ENCODE measurements around the gene ENTHD1.
"Not testable (repeated sequence)": the region's sequence is repeated elsewhere in the genome, so short reads cannot be mapped to it uniquely, and the experiment has no call there.

Gene ENTHD1

DNA sequence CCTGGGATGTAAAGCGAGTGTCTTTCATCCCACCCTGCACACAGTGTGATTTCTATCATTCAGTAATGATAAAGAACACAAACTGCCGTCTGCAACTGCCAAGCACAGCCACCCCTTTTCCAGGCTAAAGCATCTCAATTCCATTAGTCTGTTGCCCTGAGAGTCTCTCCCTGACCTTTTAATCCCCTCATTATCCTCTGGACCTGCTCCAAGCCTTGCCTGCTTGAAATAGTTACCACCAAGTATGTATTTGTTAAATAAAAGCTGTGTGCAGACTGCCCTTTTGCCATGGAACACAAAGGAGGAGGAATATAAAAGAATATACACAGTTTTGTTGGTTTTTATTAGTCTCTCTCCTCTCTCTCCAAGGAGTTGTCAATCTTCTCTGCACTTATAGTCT is 20.3 kb upstream of the ENTHD1 start:
- peak overlapping the region; percentile 88 for H3K27ac Mint-ChIP-seq
- DNase-seq (ENCODE audit: low spot score in 2 of 2): no peak
- H3K36me3 Mint-ChIP-seq: peaks cover 19% of the 10 kb centered on the region
- no peaks in the 10 kb centered on the region for H3K9me3 Mint-ChIP-seq
- no peak for ATAC-seq
- peaks cover 87% of the 10 kb centered on the region for H3K4me1 Mint-ChIP-seq
- peak overlapping the region; percentile 72 for H3K4me3 Mint-ChIP-seq

DNA sequence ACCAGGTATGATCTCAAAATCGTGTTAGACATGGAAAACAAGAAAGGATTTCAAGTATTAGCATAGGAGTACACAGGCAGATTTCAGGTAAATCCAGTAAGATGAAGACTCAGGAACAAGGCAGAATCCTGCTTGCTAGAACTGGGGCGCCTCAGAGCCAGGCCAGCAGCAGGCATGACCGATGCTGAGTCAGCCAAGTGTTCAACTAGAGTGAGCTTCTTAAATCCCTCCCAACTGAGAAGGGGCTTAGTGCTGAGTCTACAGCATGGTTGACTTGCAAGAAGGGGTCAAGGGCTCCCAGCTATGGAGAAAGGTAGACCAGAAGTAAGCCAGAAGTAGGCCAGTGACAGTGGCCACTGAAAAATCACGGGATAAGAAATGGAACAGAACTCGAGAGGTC is 19.8 kb upstream of the ENTHD1 start:
- H3K36me3 Mint-ChIP-seq: peaks cover 18% of the 10 kb centered on the region
- DNase-seq (ENCODE audit: low spot score in 2 of 2) (no peak), ATAC-seq (peak; percentile 27)
- H3K27ac Mint-ChIP-seq: peak overlapping the region; percentile 88
- H3K4me3 Mint-ChIP-seq: peak overlapping the region; percentile 72
- H3K4me1 Mint-ChIP-seq: peaks cover 89% of the 10 kb centered on the region
- H3K9me3 Mint-ChIP-seq: no peaks in the 10 kb centered on the region

DNA sequence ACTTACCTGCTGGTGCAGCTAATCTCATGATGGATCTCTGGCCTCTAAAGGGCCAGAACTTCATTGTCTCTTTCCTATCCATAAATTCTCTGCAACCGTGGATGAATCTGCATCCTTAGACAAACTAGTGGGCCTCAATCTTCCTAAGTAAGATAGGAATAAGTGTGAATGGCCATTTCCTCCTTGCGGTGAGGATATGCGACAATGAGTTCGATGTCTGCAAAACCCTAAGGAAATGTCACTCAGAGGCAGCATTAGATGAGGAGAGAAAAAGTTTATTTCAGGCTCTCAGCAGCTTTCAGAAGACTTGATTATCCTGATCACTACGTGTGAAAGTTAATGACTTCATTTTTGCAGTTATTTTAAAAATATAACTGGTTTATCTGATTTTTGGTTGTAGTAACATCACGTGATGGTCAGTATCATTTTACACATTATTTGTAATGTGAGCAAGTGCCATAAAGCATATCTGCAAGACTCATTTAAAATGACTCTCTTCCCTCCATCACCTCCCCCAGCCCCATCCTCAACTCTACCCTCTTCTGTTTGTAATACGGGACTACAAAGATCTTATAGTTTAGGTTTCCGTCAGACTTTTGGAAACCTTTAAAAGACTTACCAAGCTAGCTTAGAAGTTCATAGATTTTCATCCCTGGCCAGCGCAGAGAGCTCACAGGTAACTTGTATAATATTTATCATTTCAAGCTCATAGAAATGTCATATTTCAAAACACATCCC is 17.5 kb upstream of the ENTHD1 start:
- Mint-ChIP-seq H3K27ac (peak overlapping the region; percentile 88), H3K9me3 (no peaks in the 10 kb centered on the region), H3K36me3 (peaks cover 26% of the 10 kb centered on the region), H3K4me3 (peak overlapping the region; percentile 72), H3K4me1 (peaks cover 78% of the 10 kb centered on the region)
- ATAC-seq (no peak), DNase-seq (ENCODE audit: low spot score in 2 of 2) (peak in 1 of 2 donors; percentile 54)

DNA sequence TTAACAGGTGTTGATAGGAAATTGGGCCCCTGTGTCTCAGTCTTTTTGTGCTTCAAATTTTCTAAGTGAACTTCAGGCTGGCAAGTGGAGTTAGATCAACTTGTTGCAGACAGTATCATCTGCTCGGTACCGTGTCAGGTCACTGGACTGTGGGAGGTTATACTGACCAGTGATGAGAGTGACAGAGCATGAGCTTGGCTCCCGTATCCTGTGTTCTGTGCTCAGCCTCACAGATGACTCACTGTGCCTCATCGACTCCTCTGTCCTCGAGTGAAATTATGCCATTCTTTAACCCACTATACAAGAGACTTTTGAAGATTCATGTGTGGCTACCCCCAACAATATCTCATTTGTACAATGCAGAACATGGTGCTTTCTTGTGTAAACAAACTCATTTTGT is 15.2 kb upstream of the ENTHD1 start:
- DNase-seq (ENCODE audit: low spot score in 2 of 2): peak in 1 of 2 donors; percentile 62
- Mint-ChIP-seq H3K27ac (peak overlapping the region; percentile 97), H3K4me3 (peak overlapping the region; percentile 72), H3K9me3 (no peaks in the 10 kb centered on the region), H3K4me1 (peaks cover 73% of the 10 kb centered on the region), H3K36me3 (peaks cover 35% of the 10 kb centered on the region)
- peak; percentile 77 for ATAC-seq

DNA sequence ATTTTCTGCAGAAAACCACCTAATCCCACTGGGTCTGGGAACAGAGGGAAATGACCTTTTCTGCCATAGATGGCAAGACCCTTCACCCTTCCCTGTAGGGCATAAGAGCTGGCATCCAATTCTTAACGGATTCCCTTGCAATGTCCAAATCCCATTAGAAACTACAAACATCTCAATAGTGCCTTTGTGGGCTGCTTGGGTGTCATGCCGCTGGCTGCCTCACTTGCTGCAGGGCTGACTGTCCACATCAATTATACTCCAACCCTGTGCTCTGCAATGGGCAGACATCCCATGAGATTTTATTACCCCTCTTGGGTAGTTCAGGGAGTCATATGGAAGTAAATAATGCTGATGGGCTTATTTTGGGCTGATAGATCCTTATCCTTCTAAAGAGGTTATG is 14.6 kb upstream of the ENTHD1 start:
- Mint-ChIP-seq H3K27ac (peak overlapping the region; percentile 97), H3K9me3 (no peaks in the 10 kb centered on the region), H3K4me3 (peak overlapping the region; percentile 72), H3K36me3 (peaks cover 35% of the 10 kb centered on the region), H3K4me1 (peaks cover 67% of the 10 kb centered on the region)
- ATAC-seq: peak; percentile 29
- DNase-seq (ENCODE audit: low spot score in 2 of 2): peak in 1 of 2 donors; percentile 58

DNA sequence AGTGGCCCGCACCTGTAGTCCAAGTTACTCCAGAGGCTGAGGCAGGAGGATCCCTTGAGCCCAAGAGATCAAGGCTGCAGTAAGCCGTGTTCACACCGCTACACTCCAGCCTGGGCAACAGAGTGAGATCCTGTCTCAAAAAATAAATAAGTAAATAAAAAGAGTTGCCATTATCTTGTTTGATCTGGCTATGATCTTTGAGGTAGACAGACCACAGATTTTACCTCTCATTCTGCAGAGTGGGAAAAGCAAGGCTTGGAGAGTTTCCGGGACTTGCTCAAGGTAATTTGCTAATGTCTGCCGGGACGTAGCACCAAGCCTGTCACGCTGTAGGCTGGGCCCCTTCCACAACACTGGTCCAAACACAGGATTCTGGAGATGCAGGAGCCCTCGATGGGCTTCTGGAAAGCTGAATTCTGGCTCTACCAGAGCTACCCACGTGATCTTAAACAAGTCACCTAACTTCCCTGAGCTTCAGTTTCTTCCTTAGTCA is 14.1 kb upstream of the ENTHD1 start:
- Mint-ChIP-seq H3K27ac (peak overlapping the region; percentile 97), H3K4me1 (peaks cover 62% of the 10 kb centered on the region), H3K9me3 (no peaks in the 10 kb centered on the region), H3K4me3 (peak overlapping the region; percentile 72), H3K36me3 (peaks cover 38% of the 10 kb centered on the region)
- DNase-seq (ENCODE audit: low spot score in 2 of 2) (peak in 1 of 2 donors; percentile 55), ATAC-seq (peak; percentile 6)

DNA sequence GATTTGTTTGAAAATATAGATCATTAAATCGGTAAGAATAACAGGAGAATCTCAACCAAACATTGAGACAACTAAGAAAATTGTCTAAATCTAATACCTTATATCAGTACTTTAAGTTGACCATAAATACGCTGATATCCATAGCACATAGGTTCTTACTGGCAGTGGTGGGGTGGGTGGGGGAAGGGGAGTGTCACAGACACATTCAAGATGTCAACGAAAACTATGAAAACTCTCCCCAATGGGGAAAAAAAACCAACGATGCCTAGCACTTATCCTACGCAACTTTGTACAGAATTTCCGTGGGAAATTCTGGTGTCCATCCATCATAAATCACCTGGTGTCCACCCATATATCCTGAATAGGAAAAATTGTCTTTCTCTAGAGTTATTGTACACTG is 13.5 kb upstream of the ENTHD1 start:
- peak overlapping the region; percentile 72 for H3K4me3 Mint-ChIP-seq
- DNase-seq (ENCODE audit: low spot score in 2 of 2) (no peak), ATAC-seq (no peak)
- H3K9me3 Mint-ChIP-seq: no peaks in the 10 kb centered on the region
- peaks cover 41% of the 10 kb centered on the region for H3K36me3 Mint-ChIP-seq
- peak overlapping the region; percentile 97 for H3K27ac Mint-ChIP-seq
- H3K4me1 Mint-ChIP-seq: peaks cover 56% of the 10 kb centered on the region

DNA sequence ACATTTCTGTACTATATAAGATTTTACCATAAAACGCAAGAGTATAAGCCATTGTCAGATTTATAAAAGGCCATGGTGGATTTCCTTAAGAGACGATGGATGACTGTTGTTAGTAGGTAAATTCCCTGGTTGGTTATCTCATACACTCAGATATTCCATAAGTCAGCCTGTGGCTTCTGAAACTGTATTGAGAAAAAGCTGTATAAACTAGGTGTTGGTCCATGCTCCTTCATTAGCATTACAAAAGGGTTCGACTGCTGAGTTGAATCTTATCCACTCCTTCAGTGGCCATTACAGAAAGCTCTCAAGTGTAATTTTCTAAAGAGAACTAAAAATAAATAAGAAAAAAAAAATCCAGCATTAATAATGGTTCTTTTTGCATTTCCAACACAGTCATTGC is 12.6 kb upstream of the ENTHD1 start:
- no peaks in the 10 kb centered on the region for H3K9me3 Mint-ChIP-seq
- peak overlapping the region; percentile 97 for H3K27ac Mint-ChIP-seq
- peaks cover 41% of the 10 kb centered on the region for H3K36me3 Mint-ChIP-seq
- H3K4me1 Mint-ChIP-seq: peaks cover 48% of the 10 kb centered on the region
- ATAC-seq (peak; percentile 49), DNase-seq (ENCODE audit: low spot score in 2 of 2) (no peak)
- H3K4me3 Mint-ChIP-seq: peak overlapping the region; percentile 72

DNA sequence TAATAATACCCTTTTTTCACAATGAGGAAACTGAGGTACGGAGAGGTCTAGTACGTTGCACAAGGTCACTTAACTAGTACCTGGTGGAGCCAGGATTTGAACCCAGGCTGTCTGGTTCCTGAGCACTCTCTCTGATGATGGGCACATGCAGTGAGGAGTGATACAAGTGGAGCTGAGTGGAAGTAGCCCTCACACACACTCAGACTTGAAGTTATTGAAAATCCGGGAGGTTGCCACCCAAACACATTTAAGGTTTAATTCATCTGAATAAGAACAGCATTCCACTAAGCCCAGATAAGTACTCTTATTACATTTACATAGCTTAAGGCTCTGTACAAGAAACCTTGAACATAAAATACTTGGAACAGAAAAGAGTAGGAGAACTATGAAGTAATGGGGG is 12.1 kb upstream of the ENTHD1 start:
- Mint-ChIP-seq H3K4me3 (peak overlapping the region; percentile 72), H3K36me3 (peaks cover 43% of the 10 kb centered on the region), H3K27ac (peak overlapping the region; percentile 97), H3K4me1 (peaks cover 47% of the 10 kb centered on the region), H3K9me3 (no peaks in the 10 kb centered on the region)
- no peak for ATAC-seq
- no peak for DNase-seq (ENCODE audit: low spot score in 2 of 2)

DNA sequence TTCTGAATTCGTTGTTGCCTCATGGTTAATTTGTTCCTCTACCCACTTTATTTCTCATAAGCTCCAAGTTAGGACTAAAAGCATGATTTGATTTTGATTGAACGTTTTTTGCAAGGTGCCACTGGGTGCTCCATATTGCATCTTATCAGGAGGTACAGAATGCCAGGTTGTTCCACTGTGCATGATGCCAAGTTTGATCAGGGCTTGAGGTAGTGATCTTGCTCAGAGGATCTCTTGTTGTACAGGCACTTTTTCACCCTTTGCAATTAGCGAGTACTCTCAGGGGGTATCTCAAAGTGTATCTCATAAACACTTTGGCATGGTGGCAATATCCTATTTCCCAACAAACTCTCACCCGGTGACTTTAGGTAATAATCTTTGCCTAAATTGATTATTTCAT is 11.3 kb upstream of the ENTHD1 start:
- Mint-ChIP-seq H3K4me3 (peak overlapping the region; percentile 72), H3K9me3 (no peaks in the 10 kb centered on the region), H3K27ac (peak overlapping the region; percentile 97), H3K36me3 (peaks cover 35% of the 10 kb centered on the region), H3K4me1 (peaks cover 47% of the 10 kb centered on the region)
- DNase-seq (ENCODE audit: low spot score in 2 of 2) (no peak), ATAC-seq (no peak)

DNA sequence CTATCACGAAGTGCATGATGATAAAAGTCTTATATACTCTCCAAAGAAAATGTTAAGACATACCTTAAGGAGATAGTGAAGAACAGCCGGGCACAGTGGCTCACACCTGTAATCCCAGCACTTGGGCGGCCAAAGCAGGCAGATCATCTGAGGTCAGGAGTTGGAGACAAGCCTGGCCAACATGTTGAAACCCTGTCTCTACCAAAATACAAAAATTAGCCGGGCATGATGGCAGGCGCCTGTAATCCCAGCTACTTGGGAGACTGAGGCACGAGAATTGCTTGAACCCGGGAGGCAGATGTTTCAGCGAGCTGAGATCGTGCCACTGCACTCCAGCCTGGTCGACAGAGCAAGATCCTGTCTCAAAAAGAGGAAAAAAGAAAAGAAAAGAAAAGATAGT is 10.5 kb upstream of the ENTHD1 start:
- ATAC-seq; H3K9me3 Mint-ChIP-seq; DNase-seq (ENCODE audit: low spot score in 2 of 2): not testable (repeated sequence)
- Mint-ChIP-seq H3K4me1 (peaks cover 43% of the 10 kb centered on the region), H3K36me3 (peaks cover 35% of the 10 kb centered on the region), H3K27ac (peak overlapping the region; percentile 97), H3K4me3 (peak overlapping the region; percentile 72)

DNA sequence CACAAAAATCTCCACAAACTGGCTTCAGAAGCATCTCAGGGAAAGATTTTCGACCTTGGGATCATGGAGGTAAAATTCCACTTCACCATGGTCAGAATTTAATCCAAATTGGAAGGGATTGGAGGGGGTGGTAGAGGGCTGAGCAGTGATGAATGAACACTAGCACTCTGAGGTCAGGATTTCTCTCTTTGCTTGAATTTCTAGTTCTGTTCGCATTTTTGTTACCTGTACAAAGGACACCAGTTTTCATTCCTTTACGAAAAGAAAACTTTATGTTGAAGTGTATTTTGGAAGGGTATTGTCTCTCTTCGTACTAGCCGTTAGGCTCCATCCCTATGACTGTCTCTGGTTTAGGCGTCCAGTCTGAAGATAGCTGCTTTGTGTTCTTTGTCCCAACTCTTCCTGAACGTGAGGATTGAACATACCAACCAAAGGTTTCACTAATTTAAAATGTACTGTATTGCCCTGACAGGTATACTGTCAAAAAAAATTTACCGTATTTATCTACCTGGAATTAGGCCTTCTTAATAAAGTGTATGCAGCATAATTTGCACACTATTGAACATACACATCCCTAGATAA is 8.1 kb upstream of the ENTHD1 start:
- H3K27ac Mint-ChIP-seq: peak overlapping the region; percentile 97
- DNase-seq (ENCODE audit: low spot score in 2 of 2): no peak
- H3K4me3 Mint-ChIP-seq: peak overlapping the region; percentile 72
- H3K4me1 Mint-ChIP-seq: peaks cover 34% of the 10 kb centered on the region
- H3K36me3 Mint-ChIP-seq: peaks cover 27% of the 10 kb centered on the region
- no peaks in the 10 kb centered on the region for H3K9me3 Mint-ChIP-seq
- no peak for ATAC-seq

DNA sequence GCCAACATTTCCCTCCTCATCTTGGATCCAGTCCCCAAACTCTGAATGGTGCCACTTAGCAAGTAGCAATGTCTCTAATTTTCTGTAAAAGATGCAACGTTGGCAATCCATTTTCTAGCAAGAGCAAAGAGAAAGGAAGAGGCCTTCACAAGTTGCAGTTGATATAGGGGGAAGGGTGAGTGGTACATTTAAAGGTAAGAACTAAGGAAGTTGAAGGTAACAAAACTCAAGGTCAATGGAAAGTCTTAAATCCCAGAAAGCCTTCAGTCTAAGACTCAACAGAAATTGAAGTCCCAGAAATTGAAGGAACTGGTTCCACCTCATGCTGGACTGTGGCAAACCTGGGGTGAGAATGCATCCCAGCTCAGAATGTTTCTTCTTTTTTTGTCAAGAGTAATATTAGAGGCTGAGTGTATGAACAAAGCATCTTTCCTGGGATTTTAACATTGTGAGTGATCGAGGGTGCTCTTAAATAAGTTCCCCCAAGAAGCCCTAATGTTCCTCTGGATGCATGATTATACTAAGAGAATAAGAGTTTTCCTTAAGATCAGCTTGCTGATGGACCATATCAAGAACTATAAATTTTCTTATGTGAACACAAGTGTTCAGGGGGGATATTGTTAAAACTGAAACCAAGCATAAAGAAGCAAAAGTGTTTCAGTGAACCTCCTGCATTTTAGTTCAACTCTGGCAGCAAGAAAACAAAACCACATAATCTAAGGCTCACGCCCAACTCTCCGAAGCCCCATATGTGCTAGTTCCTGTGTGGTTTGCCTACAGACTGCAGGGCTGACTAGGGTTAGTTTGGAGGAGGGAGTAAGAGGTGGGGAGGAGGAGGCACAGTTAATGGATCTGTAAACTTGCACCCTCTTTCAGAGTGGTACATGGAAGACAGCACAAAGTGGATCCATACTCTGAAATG is 7.0 kb upstream of the ENTHD1 start, which contains the start of gene GRAP2:
TSS of gene GRAP2 (plus strand) at position 779 of the 922 bp plus-strand sequence. CDS start 46,023 bp downstream, outside the sequence.
- ATAC-seq: peak; percentile 97
- Mint-ChIP-seq H3K27ac (peak within 1 kb of the TSS; percentile 97), H3K4me3 (peak within 1 kb of the TSS; percentile 72), H3K4me1 (peaks cover 29% of the 10 kb centered on the region), H3K36me3 (peaks cover 16% of the 10 kb centered on the region), H3K9me3 (no peaks in the 10 kb centered on the region)
- peak in 1 of 2 donors; percentile 79 for DNase-seq (ENCODE audit: low spot score in 2 of 2)

DNA sequence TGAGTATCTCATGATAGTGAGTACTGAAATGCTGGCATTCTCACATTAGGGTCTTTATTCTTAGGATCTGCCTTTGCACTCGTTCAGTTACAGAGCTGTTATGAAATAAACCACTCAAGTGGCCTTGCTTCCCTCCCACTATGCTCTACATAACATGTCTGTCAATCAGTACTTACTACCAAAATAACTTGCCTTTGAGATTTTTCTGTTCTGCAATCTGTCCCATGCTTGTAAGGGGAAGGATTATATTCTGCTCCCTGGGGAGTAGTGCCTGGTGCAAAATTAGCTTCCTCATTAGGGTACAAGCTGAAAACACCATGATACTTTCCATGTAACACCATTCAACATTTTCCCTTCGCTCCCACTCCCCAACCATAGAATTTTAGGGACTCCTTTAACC is 5.4 kb upstream of the ENTHD1 start:
- H3K4me3 Mint-ChIP-seq: no peak overlapping the region
- H3K27ac Mint-ChIP-seq: no peak overlapping the region
- peaks cover 12% of the 10 kb centered on the region for H3K36me3 Mint-ChIP-seq
- DNase-seq (ENCODE audit: low spot score in 2 of 2): no peak
- no peak for ATAC-seq
- no peaks in the 10 kb centered on the region for H3K9me3 Mint-ChIP-seq
- H3K4me1 Mint-ChIP-seq: peaks cover 20% of the 10 kb centered on the region

DNA sequence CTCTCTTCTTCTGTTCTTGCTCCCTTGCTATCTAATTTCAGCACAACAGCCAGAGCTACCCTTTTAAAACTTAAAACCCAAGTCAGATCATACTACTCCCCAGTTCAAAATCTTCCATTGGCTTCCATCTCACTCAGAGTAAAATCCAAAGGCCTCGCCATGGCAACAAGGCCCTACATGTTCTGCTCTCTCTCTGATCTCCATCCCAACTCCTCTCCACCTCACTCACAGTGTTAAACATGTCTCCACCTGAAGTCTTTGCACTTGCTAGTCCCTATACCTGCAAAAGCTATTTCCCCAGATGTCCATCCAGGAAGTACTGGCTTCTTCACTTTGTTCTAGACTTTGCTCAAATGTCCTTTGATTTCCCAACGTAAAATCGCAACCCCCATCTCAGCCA is 4.3 kb upstream of the ENTHD1 start:
- no peak for DNase-seq (ENCODE audit: low spot score in 2 of 2)
- Mint-ChIP-seq H3K36me3 (peaks cover 11% of the 10 kb centered on the region), H3K4me3 (no peak overlapping the region), H3K4me1 (peaks cover 20% of the 10 kb centered on the region), H3K27ac (no peak overlapping the region), H3K9me3 (no peaks in the 10 kb centered on the region)
- ATAC-seq: no peak
